Measurements from ENCODE around the gene TRIM3. TPM values are rescaled to one million over a fixed set of nuclear protein-coding genes. Genes with fewer than 3 reads are reported as not detected.

TRIM3 gene
- total RNA-seq, 1 experiment from 2014 or later = 7.4 TPM

DNA sequence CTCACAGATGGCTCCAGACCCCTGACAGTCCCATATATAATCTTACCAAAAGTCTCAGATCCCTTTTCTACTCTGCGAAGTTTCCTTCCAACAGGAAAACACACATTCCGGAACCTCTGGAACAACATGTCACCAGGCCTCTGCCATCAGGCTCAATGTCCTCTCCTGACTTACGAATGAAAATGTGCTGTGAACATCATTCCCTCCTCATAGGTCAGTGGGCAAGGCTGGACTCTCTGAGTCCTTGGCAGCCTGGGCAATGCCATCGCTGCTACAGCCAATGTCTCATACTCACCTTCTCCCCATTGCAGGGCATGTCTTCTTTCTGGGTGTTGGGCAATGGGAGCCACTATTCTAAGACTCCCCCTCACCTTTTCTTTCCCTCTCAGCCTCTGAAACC lies 31.3 kb downstream of the TRIM3 start:
- no peak for DNase-seq (ENCODE audit: unreplicated experiment)
- intact Hi-C loops (cut with micrococcal nuclease) = loop anchor here (5.0 kb wide), 1 partner anchor 265 kb away; no protein-coding TSS in a partner anchor
- Mint-ChIP-seq H3K36me3 (ENCODE audit: insufficient read depth, unreplicated experiment) (no peaks in the 10 kb centered on the region), H3K9me3 (ENCODE audit: unreplicated experiment) (no peaks in the 10 kb centered on the region), H3K27ac (ENCODE audit: low read depth, unreplicated experiment) (no peak overlapping the region), H3K4me1 (ENCODE audit: insufficient read depth, unreplicated experiment) (no peaks in the 10 kb centered on the region), H3K27me3 (ENCODE audit: insufficient read depth, unreplicated experiment) (no peaks in the 10 kb centered on the region), H3K4me3 (ENCODE audit: unreplicated experiment) (no peak overlapping the region)
- ChIA-PET CTCF (interaction anchor here (0.6 to 14.6 kb wide), 13 partner anchors 10 to 264 kb away, joined by 3 to 469 read pairs (median 11); partner anchors contain the start of genes APBB1 and SMPD1), POLR2A (interaction anchor here (1.4 kb wide), 1 partner anchor 54 kb away, joined by 4 read pairs; no protein-coding TSS in a partner anchor)
- BruUV-seq (replicated peaks) = no TSS peak
- TF ChIP-seq, protein P1, sequence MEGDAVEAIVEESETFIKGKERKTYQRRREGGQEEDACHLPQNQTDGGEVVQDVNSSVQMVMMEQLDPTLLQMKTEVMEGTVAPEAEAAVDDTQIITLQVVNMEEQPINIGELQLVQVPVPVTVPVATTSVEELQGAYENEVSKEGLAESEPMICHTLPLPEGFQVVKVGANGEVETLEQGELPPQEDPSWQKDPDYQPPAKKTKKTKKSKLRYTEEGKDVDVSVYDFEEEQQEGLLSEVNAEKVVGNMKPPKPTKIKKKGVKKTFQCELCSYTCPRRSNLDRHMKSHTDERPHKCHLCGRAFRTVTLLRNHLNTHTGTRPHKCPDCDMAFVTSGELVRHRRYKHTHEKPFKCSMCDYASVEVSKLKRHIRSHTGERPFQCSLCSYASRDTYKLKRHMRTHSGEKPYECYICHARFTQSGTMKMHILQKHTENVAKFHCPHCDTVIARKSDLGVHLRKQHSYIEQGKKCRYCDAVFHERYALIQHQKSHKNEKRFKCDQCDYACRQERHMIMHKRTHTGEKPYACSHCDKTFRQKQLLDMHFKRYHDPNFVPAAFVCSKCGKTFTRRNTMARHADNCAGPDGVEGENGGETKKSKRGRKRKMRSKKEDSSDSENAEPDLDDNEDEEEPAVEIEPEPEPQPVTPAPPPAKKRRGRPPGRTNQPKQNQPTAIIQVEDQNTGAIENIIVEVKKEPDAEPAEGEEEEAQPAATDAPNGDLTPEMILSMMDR (IDR thresholded peaks at IDR 0.05; ENCODE audit: unreplicated experiment) = no peak

DNA sequence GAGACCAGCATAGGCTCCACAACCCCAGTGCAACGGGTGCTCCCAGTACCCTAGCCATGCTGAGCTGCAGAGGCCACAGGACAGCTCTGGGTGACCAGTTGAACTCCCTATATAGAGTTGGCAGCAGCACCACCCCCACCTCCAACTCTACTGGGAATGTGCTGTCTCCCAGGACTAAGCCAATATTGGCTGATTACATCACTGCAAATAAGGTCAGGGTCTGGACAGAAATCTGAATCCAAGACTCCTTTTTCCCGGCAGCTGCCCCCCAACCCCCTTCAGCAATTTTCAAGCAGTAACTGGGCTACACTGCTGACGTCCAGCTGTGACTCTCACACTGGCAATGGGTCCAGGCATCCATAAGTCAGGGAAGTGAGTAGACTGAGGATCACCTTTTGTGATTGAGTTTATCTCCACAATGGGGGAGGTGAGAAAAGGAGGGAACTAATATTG lies 32.8 kb downstream of the TRIM3 start, which contains the start of gene HPX:
HPX (minus strand) TSS at position 82 of the 453 bp plus-strand sequence; CDS start at position 58, 24 bp downstream.
- H3K36me3 Mint-ChIP-seq (ENCODE audit: insufficient read depth, unreplicated experiment) = no peaks in the 10 kb centered on the region
- H3K9me3 Mint-ChIP-seq (ENCODE audit: unreplicated experiment) = no peaks in the 10 kb centered on the region
- H3K27ac Mint-ChIP-seq (ENCODE audit: low read depth, unreplicated experiment) = no peak within 1 kb of the TSS
- no peaks in the 10 kb centered on the region for H3K4me1 Mint-ChIP-seq (ENCODE audit: insufficient read depth, unreplicated experiment)
- ChIA-PET CTCF (interaction anchor here (0.7 to 14.6 kb wide), 14 partner anchors 9 to 316 kb away, joined by 3 to 469 read pairs (median 3); partner anchors contain the start of gene APBB1), POLR2A (no interaction called here)
- no peak within 1 kb of the TSS for H3K4me3 Mint-ChIP-seq (ENCODE audit: unreplicated experiment)
- intact Hi-C loops (cut with micrococcal nuclease) = loop anchor here (5.0 kb wide), 1 partner anchor 266 kb away; no protein-coding TSS in a partner anchor
- H3K27me3 Mint-ChIP-seq (ENCODE audit: insufficient read depth, unreplicated experiment) = no peaks in the 10 kb centered on the region
- no peak for DNase-seq (ENCODE audit: unreplicated experiment)
- BruUV-seq (replicated peaks) = no TSS peak
- TF ChIP-seq, protein P1 (IDR thresholded peaks at IDR 0.05; ENCODE audit: unreplicated experiment) = no peak

DNA sequence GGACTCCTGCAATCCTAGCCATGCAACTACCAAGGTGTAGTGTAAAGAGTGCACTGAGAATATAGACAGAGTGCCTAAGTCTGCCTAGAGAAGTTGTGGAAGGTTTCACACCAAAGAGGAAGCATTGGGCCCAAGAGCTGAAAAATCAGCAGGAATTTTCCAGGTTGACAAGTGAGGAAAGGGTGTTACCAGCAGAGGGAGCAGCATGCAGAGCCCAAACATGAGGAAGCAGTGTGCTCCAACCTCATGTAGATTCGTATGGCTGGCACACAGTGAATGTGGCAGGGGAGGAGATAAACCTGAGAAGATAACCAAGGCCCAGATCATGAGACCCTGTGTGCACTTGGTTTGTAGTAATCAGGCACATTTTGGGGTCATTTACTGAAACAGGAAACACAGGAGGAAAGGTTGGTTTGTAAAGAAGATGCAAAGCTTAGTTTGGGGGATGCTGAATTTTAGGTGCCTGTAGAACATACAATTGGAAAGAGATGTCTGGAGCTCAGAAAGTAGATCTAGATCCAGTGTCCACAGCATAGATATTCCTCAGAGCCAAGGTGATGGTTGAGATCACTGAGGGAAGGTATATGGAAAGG lies 34.7 kb downstream of the TRIM3 start:
- TF ChIP-seq, protein P1 (IDR thresholded peaks at IDR 0.05; ENCODE audit: unreplicated experiment) = peak; percentile 46

DNA sequence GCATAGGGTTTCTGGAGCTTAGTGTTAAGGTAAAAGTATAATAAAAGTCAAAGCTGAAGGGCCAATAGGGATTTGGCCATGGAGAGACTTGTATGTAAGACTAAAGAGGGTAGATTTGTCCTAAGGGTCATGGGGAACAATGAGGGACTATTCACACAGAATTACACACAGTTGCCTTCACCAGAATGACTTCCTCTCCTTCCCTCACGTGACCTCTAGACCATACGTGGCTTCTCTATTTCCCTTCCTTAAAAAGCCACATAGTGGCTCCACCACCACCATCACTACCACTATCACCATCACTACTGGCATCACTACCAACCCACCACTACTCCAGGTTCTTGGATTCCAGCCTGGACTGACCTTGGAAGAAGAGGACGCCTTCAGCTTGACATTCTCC lies 35.7 kb downstream of the TRIM3 start:
- Mint-ChIP-seq H3K27me3 (ENCODE audit: insufficient read depth, unreplicated experiment) (no peaks in the 10 kb centered on the region), H3K4me3 (ENCODE audit: unreplicated experiment) (no peak overlapping the region), H3K36me3 (ENCODE audit: insufficient read depth, unreplicated experiment) (no peaks in the 10 kb centered on the region), H3K9me3 (ENCODE audit: unreplicated experiment) (no peaks in the 10 kb centered on the region), H3K27ac (ENCODE audit: low read depth, unreplicated experiment) (no peak overlapping the region), H3K4me1 (ENCODE audit: insufficient read depth, unreplicated experiment) (no peaks in the 10 kb centered on the region)
- CTCF ChIA-PET = interaction anchor here (1.2 to 14.6 kb wide), 4 partner anchors 18 to 84 kb away, joined by 4 to 469 read pairs (median 5); no protein-coding TSS in a partner anchor
- no TSS peak for BruUV-seq (replicated peaks)
- POLR2A ChIA-PET = no interaction called here
- TF ChIP-seq, protein P1 (IDR thresholded peaks at IDR 0.05; ENCODE audit: unreplicated experiment) = no peak
- DNase-seq (ENCODE audit: unreplicated experiment) = no peak
- intact Hi-C loops (cut with micrococcal nuclease) = no loop called here

More for the DNA sequence above, 34.7 kb downstream of the TRIM3 start:
- no peak overlapping the region for H3K4me3 Mint-ChIP-seq (ENCODE audit: unreplicated experiment)
- no TSS peak for BruUV-seq (replicated peaks)
- no peak overlapping the region for H3K27ac Mint-ChIP-seq (ENCODE audit: low read depth, unreplicated experiment)
- intact Hi-C loops (cut with micrococcal nuclease) = loop anchor here (1.0 kb wide), 1 partner anchor 66 kb away; no protein-coding TSS in a partner anchor
- CTCF ChIA-PET = interaction anchor here (0.6 to 14.6 kb wide), 11 partner anchors 9 to 395 kb away, joined by 3 to 469 read pairs (median 4); no protein-coding TSS in a partner anchor
- no peaks in the 10 kb centered on the region for H3K4me1 Mint-ChIP-seq (ENCODE audit: insufficient read depth, unreplicated experiment)
- peak; percentile 64 for DNase-seq (ENCODE audit: unreplicated experiment)
- no peaks in the 10 kb centered on the region for H3K9me3 Mint-ChIP-seq (ENCODE audit: unreplicated experiment)
- POLR2A ChIA-PET = no interaction called here
- H3K36me3 Mint-ChIP-seq (ENCODE audit: insufficient read depth, unreplicated experiment) = no peaks in the 10 kb centered on the region
- no peaks in the 10 kb centered on the region for H3K27me3 Mint-ChIP-seq (ENCODE audit: insufficient read depth, unreplicated experiment)

All from MCF 10A (cell line).